ENCODE measurements around the gene DHX36.

- TF ChIP-seq REST (tag by site-specific recombination; IDR thresholded peaks at IDR 0.05) (no peak), CTCF (tag by site-specific recombination; IDR thresholded peaks at IDR 0.05) (no peak)
These were observed 50.9 kb downstream of the DHX36 start for GRCh38 chr3:154273381-154273780.

All from HEK293 (cell line).